ENCODE data around the gene SPTSSA.

The SPTSSA gene

DNA sequence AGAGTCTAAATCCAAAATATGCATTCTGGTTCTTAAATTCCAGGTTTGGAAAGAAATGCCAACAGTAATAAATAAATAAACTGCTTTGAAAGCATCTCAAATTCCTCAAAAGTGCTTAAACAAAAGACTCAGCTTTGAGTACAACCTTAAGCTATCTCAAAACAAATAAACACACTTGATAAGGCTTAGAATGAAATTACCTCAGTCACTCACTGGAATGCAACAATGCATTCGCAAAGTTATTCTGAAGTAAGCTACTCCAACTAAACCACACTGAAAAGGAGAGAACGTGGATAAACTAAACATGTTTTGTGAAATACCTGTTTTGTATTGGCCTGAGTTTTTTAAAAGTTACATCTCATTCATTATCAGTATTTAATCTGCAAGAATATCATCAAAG is 1.2 kb downstream of the SPTSSA start:
- H3K4me3 ChIP-seq (ENCODE audit: low read length): peak overlapping the region; percentile 75

DNA sequence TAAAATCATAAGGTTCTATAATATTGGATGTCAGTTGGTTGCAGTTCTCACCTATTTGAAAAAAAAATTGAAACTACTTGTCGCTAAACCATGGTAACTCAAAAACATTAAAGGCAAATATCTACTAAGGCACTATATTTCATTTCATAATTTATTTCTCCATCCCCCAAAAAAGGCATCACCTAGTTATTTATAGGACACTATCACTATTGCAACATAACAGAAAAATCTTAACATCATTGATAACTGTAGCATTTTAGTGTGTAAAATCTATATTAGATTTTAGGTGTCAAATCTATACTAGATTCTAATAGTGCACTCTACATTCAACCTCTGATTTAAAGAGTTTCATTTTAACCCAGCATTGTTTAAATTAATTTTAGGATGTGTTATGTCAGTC is 1.7 kb downstream of the SPTSSA start:
- peak overlapping the region; percentile 75 for H3K4me3 ChIP-seq (ENCODE audit: low read length)
- TF ChIP-seq, protein P1, sequence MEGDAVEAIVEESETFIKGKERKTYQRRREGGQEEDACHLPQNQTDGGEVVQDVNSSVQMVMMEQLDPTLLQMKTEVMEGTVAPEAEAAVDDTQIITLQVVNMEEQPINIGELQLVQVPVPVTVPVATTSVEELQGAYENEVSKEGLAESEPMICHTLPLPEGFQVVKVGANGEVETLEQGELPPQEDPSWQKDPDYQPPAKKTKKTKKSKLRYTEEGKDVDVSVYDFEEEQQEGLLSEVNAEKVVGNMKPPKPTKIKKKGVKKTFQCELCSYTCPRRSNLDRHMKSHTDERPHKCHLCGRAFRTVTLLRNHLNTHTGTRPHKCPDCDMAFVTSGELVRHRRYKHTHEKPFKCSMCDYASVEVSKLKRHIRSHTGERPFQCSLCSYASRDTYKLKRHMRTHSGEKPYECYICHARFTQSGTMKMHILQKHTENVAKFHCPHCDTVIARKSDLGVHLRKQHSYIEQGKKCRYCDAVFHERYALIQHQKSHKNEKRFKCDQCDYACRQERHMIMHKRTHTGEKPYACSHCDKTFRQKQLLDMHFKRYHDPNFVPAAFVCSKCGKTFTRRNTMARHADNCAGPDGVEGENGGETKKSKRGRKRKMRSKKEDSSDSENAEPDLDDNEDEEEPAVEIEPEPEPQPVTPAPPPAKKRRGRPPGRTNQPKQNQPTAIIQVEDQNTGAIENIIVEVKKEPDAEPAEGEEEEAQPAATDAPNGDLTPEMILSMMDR (IDR thresholded peaks at IDR 0.05; ENCODE audit: insufficient read depth, low read depth, low read length, missing control alignments): no peak

More for the DNA sequence above, 1.2 kb downstream of the SPTSSA start:
- peak; percentile 11 for DNase-seq (ENCODE audit: low read depth)
- TF ChIP-seq, protein P1 (IDR thresholded peaks at IDR 0.05; ENCODE audit: insufficient read depth, low read depth, low read length, missing control alignments): no peak

DNA sequence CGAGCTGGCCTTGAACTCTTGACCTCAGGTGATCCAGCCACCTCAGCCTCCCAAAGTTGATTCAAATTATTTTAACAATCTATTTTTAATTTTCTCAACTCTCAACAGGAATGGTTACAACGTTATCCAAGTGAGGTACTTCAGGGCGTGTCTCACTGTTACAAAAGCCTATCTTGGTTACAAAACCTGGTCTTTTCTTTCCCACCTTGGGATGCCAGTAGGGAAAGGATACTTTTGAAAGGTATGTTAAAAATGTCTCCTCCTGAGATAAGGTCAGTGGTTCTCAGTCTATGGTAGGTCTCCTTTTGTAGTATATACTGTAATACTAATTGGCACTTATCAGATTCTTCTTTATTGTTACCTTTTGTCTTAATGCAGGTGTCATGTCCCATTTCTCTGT is 4.9 kb downstream of the SPTSSA start:
- TF ChIP-seq, protein P1 (IDR thresholded peaks at IDR 0.05; ENCODE audit: insufficient read depth, low read depth, low read length, missing control alignments): no peak
- DNase-seq (ENCODE audit: low read depth): no peak

More for the DNA sequence above, 1.7 kb downstream of the SPTSSA start:
- DNase-seq (ENCODE audit: low read depth): no peak

DNA sequence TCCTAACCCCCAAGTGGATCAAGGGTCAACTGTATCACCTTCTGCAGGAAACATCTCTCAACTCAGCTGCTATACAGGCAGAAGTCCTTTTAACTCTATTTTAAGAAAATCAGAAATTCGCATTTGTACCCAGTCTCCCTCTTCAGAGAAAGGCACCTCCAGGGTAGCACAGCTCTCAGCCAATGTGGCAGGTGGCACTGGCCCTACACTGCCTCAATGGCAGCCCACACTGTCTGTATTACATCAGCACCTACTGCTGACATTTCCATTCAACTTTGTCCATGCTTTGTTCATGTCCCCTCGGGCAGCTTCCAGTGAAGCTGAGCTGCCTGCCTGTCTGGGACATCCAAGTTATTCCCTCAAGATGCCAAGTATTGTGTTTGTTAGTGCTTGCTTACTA is 8.8 kb downstream of the SPTSSA start:
- no peak for DNase-seq (ENCODE audit: low read depth)
- no peak overlapping the region for H3K4me3 ChIP-seq (ENCODE audit: low read length)
- TF ChIP-seq, protein P1 (IDR thresholded peaks at IDR 0.05; ENCODE audit: insufficient read depth, low read depth, low read length, missing control alignments): no peak

More for the DNA sequence above, 4.9 kb downstream of the SPTSSA start:
- H3K4me3 ChIP-seq (ENCODE audit: low read length): no peak overlapping the region

DNA sequence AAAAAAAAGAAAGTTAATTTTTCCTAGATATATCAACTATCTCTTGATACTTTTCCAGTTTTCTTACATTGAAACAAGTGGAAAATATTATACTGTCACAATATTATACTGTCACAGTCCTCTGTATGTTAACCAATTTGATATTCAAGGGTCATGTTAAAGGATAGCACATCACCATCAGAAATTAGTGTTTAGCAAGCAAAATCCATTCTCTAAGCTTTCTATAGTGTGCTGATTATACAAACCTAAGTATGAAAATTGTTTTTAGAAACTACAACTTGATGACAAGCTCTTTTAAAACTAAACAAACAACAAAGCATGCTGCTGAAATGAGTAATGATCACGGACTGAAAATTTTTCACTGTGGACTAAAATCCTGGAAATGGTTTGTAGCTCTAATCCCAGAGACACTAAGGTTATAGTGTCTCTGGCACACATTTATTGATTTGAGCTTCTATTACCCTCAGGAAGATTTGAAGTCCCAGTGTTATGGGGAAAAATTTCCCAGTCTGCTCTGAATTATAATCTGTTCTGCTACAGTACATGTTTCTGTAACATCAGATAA is 9.7 kb downstream of the SPTSSA start:
- TF ChIP-seq, protein P1 (IDR thresholded peaks at IDR 0.05; ENCODE audit: insufficient read depth, low read depth, low read length, missing control alignments): no peak
- no peak overlapping the region for H3K4me3 ChIP-seq (ENCODE audit: low read length)
- no peak for DNase-seq (ENCODE audit: low read depth)

DNA sequence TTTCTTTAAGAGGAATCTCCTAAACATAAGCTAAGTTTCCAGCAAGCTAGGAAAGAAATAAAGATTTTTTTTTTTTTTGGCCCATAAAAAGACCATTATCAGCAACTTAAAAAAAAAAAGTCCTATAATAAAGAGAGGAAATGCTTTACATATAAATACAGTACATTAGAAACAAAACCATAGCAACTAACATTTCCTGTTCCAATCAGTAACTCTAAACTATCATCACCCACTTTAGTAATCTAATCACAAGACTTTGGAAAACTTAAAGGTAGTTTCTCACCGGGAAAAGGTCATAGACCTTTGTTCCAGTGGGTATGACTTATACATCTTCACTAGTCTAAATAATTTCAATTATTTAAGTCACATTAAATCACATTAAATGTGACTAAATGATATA is 11.1 kb downstream of the SPTSSA start:
- H3K4me3 ChIP-seq (ENCODE audit: low read length): no peak overlapping the region
- DNase-seq (ENCODE audit: low read depth): no peak
- TF ChIP-seq, protein P1 (IDR thresholded peaks at IDR 0.05; ENCODE audit: insufficient read depth, low read depth, low read length, missing control alignments): no peak

DNA sequence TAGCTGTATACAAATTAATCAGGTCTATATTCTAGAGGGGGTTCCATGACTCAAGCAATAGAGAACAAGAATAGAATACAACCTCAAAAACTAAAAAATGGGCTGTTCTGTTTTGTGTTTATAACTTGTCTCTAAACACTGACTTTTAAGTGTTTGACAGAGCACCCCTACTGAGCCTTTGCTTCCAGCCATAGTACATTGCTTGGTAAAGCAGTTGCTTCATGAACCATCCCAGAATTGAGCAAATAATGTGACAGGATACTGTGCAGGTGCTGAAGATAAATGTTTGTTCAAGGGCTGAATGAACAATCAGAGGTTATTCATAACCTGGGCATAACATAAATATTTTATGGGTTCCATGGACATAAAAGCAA is 11.5 kb downstream of the SPTSSA start:
- TF ChIP-seq, protein P1 (IDR thresholded peaks at IDR 0.05; ENCODE audit: insufficient read depth, low read depth, low read length, missing control alignments): no peak
- H3K4me3 ChIP-seq (ENCODE audit: low read length): no peak overlapping the region
- no peak for DNase-seq (ENCODE audit: low read depth)
